GM18499 (cell line): Measurements from ENCODE around the gene OR51G1.

Experiments
- ATAC-seq: cut with Tn5 transposase; IDR thresholded peaks from one replicate; pipeline ENCODE4 v1.9.1; 2021; ENCODE audit warnings: moderate number of reproducible peaks; ENCODE audit not compliant: insufficient read depth, unreplicated experiment

Gene OR51G1

DNA sequence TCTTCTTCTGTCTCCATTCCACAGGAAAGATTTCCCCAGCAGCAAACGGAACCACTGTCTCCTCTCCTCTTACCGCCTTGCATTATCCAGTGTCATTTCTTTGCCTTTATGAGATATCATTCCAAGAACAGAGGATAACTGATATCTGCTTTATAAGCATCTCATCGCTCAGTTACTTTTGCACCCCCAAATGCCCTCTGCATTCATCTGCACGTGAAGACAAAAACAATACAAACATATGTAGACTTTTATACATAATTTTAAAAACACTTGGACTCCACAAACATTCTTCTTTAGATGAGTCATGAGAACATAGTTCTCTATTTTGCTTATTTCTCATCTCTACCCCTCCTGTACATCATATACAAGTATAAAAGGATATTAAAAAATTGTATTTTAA, 43.0 kb downstream of the OR51G1 start:
- ATAC-seq = no peak
